Lower leg skin (tissue), 3 donors: ENCODE results near the gene TRAF7.

Source experiments
- CTCF ChIP-seq, 3 donors: fragments of 450-650 bp; IDR thresholded peaks; one replicate each; pipeline ENCODE4 v1.5.1; 2016; ENCODE audit warnings: antibody characterized with exemption in 3 of 3, mild to moderate bottlenecking in 3 of 3, moderate library complexity in 2 of 3
- POLR2A ChIP-seq, 2 donors: fragments of 450-650 bp; IDR thresholded peaks; one replicate each; pipeline ENCODE4 v1.6.1; 2016 to 2017; ENCODE audit warnings: antibody characterized with exemption in 2 of 2, mild to moderate bottlenecking in 1 of 2, moderate library complexity in 1 of 2

GRCh38 chr16:2209258-2210008, 53.9 kb downstream of the TRAF7 start:
- no peak for TF ChIP-seq CTCF (IDR thresholded peaks at IDR 0.05)
- no peak for TF ChIP-seq POLR2A (IDR thresholded peaks at IDR 0.05)
